ENCODE measurements around the gene DPF3. TPM values are rescaled to one million over a fixed set of nuclear protein-coding genes. Genes with fewer than 3 reads are reported as not detected.

Gene DPF3
- total and polyA plus RNA-seq, 2 donors (not counting 1 experiment from before 2014, with no cell fraction given): 3.4 to 10.2 TPM

DNA sequence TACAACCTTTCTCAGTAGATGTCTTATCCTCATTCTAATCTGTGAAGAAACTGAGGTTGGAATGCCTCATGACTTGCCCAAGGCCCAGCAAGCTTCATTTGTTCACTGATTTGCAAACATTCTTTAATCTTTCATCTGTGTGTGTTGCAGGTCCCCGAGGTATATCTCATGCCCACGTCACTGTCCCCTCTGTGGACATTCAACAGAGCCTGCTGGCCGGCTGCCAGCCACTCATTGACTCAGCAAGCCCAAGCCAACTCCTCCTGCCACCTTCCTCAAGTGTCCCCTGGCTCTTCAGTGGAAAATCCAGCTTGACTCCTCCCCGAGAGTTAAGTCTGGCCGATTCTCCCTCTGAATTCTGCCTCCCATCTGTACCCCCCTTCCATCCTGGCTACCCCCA lies 30.4 kb upstream of the DPF3 start:
- ChIA-PET POLR2A (no interaction called here), CTCF (interaction anchor here (1.2 to 1.5 kb wide), 2 partner anchors 15 to 410 kb away, joined by 4 to 6 read pairs; no protein-coding TSS in a partner anchor)
- H3K4me3 Mint-ChIP-seq: peak overlapping the region; percentile 23
- no peak overlapping the region for H3K27ac Mint-ChIP-seq
- 84% methylated on average over 5 of the region's 5 CpGs for WGBS (ENCODE audit: insufficient coverage)
- H3K9ac ChIP-seq (ENCODE audit: low read length): no peak overlapping the region
- no peak overlapping the region for H3K27ac ChIP-seq (ENCODE audit: low read length in 2 of 2)
- DNase-seq (no peak), ATAC-seq (ENCODE audit: low read depth) (no peak)
- H2AFZ ChIP-seq (ENCODE audit: insufficient read depth, low read depth, low read length, poor library complexity, severe bottlenecking): no peak overlapping the region
- peaks cover 10 to 23% of the 10 kb centered on the region in 2 donors for H3K4me1 ChIP-seq (ENCODE audit: control insufficient read depth in 2 of 2, insufficient read depth in 2 of 2, low read length in 2 of 2)
- H3K36me3 ChIP-seq (replicated peaks in 1 of 2; ENCODE audit: control extremely low read depth in 1 of 2, control insufficient read depth in 1 of 2, extremely low read depth in 1 of 2, insufficient read depth in 2 of 2, low read length in 1 of 2): peaks cover 0 to 2% of the 10 kb centered on the region in 2 experiments
- H4K20me1 ChIP-seq (ENCODE audit: control insufficient read depth, insufficient read depth, low read length, poor library complexity, severe bottlenecking): peaks cover 12% of the 10 kb centered on the region
- no peak overlapping the region for H3K4me3 ChIP-seq (ENCODE audit: control extremely low read depth in 1 of 5, extremely low read depth in 1 of 5, insufficient read depth in 1 of 5, low read depth in 2 of 5, low read length in 4 of 5)
- no peak overlapping the region for H3K4me2 ChIP-seq (replicated peaks; ENCODE audit: low read depth, low read length, poor library complexity, severe bottlenecking)
- H3K9me3 Mint-ChIP-seq (ENCODE audit: insufficient read depth): no peaks in the 10 kb centered on the region
- peaks cover 19% of the 10 kb centered on the region for H3K27me3 Mint-ChIP-seq
- H3K9me3 ChIP-seq (ENCODE audit: control extremely low read depth in 1 of 3, control insufficient read depth in 2 of 3, insufficient read depth in 1 of 3, low read length in 2 of 3): no peaks in the 10 kb centered on the region
- H3K4me1 Mint-ChIP-seq: peaks cover 11% of the 10 kb centered on the region
- TF ChIP-seq, protein P1, sequence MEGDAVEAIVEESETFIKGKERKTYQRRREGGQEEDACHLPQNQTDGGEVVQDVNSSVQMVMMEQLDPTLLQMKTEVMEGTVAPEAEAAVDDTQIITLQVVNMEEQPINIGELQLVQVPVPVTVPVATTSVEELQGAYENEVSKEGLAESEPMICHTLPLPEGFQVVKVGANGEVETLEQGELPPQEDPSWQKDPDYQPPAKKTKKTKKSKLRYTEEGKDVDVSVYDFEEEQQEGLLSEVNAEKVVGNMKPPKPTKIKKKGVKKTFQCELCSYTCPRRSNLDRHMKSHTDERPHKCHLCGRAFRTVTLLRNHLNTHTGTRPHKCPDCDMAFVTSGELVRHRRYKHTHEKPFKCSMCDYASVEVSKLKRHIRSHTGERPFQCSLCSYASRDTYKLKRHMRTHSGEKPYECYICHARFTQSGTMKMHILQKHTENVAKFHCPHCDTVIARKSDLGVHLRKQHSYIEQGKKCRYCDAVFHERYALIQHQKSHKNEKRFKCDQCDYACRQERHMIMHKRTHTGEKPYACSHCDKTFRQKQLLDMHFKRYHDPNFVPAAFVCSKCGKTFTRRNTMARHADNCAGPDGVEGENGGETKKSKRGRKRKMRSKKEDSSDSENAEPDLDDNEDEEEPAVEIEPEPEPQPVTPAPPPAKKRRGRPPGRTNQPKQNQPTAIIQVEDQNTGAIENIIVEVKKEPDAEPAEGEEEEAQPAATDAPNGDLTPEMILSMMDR (IDR thresholded peaks at IDR 0.05): no peak
- no peak for TF ChIP-seq EZH2 (IDR thresholded peaks at IDR 0.05; ENCODE audit: borderline replicate concordance, insufficient read depth, low read depth, low read length, poor library complexity, severe bottlenecking)
- peaks cover 13% of the 10 kb centered on the region for H3K79me2 ChIP-seq (ENCODE audit: control insufficient read depth, insufficient read depth, low read length)
- intact Hi-C loops (cut with micrococcal nuclease): no loop called here
- peaks cover 0 to 12% (median 1%) of the 10 kb centered on the region in 4 experiments for H3K27me3 ChIP-seq (replicated peaks in 1 of 4; ENCODE audit: control extremely low read depth in 1 of 4, control insufficient read depth in 3 of 4, insufficient read depth in 4 of 4, low read length in 3 of 4)

DNA sequence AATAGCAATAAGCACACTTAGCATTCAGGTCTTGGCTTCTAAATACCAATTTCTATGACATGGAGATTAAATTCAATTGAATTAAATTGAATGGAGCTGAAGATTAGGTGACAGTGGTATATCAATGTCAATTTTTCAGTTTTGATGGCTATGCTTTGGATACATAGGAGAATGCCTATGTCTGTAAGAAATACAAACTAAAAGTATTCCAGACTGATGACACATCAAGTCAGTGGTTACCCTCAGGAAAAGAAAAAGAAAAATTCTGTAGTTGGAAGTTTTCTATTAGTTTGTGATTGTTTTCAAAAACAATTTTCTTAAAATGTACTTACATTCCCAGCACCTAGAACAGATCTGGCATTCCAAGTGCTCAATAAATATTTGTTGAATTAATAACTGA lies 27.5 kb upstream of the DPF3 start:
- Mint-ChIP-seq H3K4me1 (peaks cover 8% of the 10 kb centered on the region), H3K9me3 (ENCODE audit: insufficient read depth) (no peaks in the 10 kb centered on the region), H3K4me3 (no peak overlapping the region), H3K27me3 (peaks cover 25% of the 10 kb centered on the region), H3K27ac (no peak overlapping the region)
- Histone ChIP-seq H3K79me2 (ENCODE audit: control insufficient read depth, insufficient read depth, low read length) (no peaks in the 10 kb centered on the region), H3K27me3 (replicated peaks in 1 of 4; ENCODE audit: control extremely low read depth in 1 of 4, control insufficient read depth in 3 of 4, insufficient read depth in 4 of 4, low read length in 3 of 4) (peaks cover 0 to 15% (median 4%) of the 10 kb centered on the region in 4 experiments), H4K20me1 (ENCODE audit: control insufficient read depth, insufficient read depth, low read length, poor library complexity, severe bottlenecking) (no peaks in the 10 kb centered on the region), H2AFZ (ENCODE audit: insufficient read depth, low read depth, low read length, poor library complexity, severe bottlenecking) (no peak overlapping the region), H3K4me1 (ENCODE audit: control insufficient read depth in 2 of 2, insufficient read depth in 2 of 2, low read length in 2 of 2) (peaks cover 4 to 8% of the 10 kb centered on the region in 2 donors), H3K4me3 (ENCODE audit: control extremely low read depth in 1 of 5, extremely low read depth in 1 of 5, insufficient read depth in 1 of 5, low read depth in 2 of 5, low read length in 4 of 5) (no peak overlapping the region), H3K9me3 (ENCODE audit: control extremely low read depth in 1 of 3, control insufficient read depth in 2 of 3, insufficient read depth in 1 of 3, low read length in 2 of 3) (no peaks in the 10 kb centered on the region), H3K27ac (ENCODE audit: low read length in 2 of 2) (no peak overlapping the region), H3K36me3 (replicated peaks in 1 of 2; ENCODE audit: control extremely low read depth in 1 of 2, control insufficient read depth in 1 of 2, extremely low read depth in 1 of 2, insufficient read depth in 2 of 2, low read length in 1 of 2) (no peaks in the 10 kb centered on the region), H3K9ac (ENCODE audit: low read length) (no peak overlapping the region), H3K4me2 (replicated peaks; ENCODE audit: low read depth, low read length, poor library complexity, severe bottlenecking) (no peak overlapping the region)
- DNase-seq: no peak
- TF ChIP-seq, protein P1 (IDR thresholded peaks at IDR 0.05): no peak
- no peak for TF ChIP-seq EZH2 (IDR thresholded peaks at IDR 0.05; ENCODE audit: borderline replicate concordance, insufficient read depth, low read depth, low read length, poor library complexity, severe bottlenecking)
- ChIA-PET POLR2A (no interaction called here), CTCF (no interaction called here)
- intact Hi-C loops (cut with micrococcal nuclease): no loop called here
- ATAC-seq (ENCODE audit: low read depth): no peak

Measured in B cell (primary cell).